C4-2B (cell line): ENCODE results near the gene SYNJ2.

Source experiments
- H3K27ac ChIP-seq: fragments of 450-650 bp; 2 replicates; pipeline ENCODE4 v1.5.1; 2017
- ZFX ChIP-seq: fragments of 450-650 bp; IDR thresholded peaks from 2 replicates; pipeline ENCODE4 v1.6.1; 2017
- TF ChIP-seq, protein P1 (sequence below): fragments of 450-650 bp; conservative IDR thresholded peaks from 2 replicates; pipeline ENCODE4 v1.5.1; 2017; ENCODE audit warnings: mild to moderate bottlenecking

SYNJ2 gene

GRCh38 chr6:158004701-158005095 lies 23.0 kb downstream of the SYNJ2 start:
- TF ChIP-seq ZFX, result no peak
- TF ChIP-seq, protein P1, sequence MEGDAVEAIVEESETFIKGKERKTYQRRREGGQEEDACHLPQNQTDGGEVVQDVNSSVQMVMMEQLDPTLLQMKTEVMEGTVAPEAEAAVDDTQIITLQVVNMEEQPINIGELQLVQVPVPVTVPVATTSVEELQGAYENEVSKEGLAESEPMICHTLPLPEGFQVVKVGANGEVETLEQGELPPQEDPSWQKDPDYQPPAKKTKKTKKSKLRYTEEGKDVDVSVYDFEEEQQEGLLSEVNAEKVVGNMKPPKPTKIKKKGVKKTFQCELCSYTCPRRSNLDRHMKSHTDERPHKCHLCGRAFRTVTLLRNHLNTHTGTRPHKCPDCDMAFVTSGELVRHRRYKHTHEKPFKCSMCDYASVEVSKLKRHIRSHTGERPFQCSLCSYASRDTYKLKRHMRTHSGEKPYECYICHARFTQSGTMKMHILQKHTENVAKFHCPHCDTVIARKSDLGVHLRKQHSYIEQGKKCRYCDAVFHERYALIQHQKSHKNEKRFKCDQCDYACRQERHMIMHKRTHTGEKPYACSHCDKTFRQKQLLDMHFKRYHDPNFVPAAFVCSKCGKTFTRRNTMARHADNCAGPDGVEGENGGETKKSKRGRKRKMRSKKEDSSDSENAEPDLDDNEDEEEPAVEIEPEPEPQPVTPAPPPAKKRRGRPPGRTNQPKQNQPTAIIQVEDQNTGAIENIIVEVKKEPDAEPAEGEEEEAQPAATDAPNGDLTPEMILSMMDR, result no peak
- H3K27ac ChIP-seq, result no peak overlapping the region

DNA sequence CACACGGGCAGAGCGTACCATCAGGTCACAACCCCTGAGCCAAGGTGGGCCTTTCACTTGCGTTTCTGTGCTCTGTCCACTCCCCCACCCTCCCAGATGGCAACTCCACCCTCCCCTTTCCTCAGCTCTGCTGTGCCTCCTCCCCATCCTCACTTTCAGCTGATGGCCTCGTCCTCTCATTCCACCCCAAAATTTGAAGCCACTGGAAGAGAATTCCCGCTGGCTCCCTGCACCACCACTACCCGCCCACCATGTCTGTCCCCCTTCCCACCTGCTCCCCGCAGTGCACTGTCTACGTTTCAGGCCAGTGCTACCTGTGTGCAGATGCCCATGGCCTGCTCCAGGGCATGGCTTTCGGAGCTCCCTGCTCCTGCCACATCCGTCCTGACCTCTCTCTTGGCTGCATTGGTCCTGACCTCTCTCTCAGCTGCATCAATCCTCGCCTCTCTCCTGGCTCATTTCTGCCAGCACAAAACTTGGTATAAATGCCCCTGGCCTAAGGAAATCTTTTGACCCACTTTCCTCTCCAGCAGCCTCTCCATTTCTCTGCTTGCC lies 24.0 kb downstream of the SYNJ2 start:
- no peak overlapping the region for H3K27ac ChIP-seq
- TF ChIP-seq ZFX, result no peak
- TF ChIP-seq, protein P1, result no peak

DNA sequence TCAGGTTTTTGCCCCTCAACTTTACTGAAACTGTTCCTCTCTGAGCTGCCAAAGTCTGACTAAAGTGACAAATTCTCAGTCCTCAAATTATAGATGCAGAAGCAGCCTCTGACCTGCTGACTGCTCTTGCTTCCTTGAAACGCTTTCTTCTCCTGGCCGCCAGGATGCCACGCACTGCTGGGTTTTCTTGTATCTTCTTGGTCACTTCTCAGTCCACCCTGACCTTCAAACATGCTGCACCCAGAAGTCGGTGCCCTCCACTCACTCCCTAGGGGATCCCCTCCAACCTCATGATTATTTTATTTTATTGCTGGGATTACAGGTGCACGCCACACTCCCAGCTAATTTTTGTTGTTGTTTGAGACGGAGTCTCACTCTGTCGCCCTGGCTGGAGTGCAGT lies 24.7 kb downstream of the SYNJ2 start:
- no peak overlapping the region for H3K27ac ChIP-seq
- TF ChIP-seq, protein P1, result no peak

- no peak overlapping the region for H3K27ac ChIP-seq
- no peak for TF ChIP-seq ZFX
- TF ChIP-seq, protein P1, result no peak
Measured at GRCh38 chr6:158006821-158007570, 25.3 kb downstream of the SYNJ2 start.

- TF ChIP-seq, protein P1, result no peak
- TF ChIP-seq ZFX, result no peak
- no peak overlapping the region for H3K27ac ChIP-seq
Measured at GRCh38 chr6:158008864-158009113, 27.1 kb downstream of the SYNJ2 start.

DNA sequence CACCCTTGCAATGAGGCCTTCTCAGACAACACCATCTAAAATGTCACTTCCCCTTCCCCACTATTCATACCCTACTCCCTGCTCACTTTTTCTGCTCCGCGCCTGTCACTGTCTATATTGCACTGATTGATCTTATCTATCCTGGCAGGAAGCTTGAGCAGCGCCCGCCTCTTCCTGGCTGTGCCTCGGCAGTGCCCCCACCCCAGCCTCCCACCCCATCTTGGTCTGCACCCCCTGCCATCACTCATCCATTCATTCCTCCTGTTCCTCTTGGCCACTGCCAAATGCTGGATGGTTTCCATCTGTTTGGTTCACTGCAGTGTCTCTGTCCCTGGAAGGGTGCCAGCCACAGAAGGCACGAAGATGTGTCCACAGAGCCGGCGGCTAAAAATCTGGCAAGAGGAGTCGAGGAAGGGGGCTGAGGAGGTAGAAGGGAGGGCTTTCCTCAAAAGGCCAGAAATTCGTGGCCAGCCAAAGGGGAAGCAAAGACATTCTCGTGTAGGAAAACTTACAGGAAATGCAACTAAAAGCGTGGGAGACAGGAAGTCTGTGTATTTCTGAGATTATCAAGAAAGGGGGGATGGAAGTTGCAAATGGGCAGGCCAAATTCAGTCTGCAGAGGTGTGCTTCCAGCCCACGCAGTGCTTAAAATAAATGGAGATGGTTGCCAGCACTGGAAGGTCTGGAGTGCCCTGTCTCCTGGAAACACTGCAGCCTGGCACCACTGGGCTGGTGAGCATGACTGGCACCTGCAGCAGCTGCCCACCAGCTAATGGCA lies 27.6 kb downstream of the SYNJ2 start:
- TF ChIP-seq, protein P1, result no peak
- TF ChIP-seq ZFX, result no peak
- H3K27ac ChIP-seq, result no peak overlapping the region

GRCh38 chr6:158009935-158010585 lies 28.4 kb downstream of the SYNJ2 start:
- H3K27ac ChIP-seq, result no peak overlapping the region
- TF ChIP-seq, protein P1, result no peak
- no peak for TF ChIP-seq ZFX
